GM18517 (cell line): ENCODE measurements around the gene SEPTIN8.

Experiments used
- ATAC-seq: cut with Tn5 transposase; IDR thresholded peaks from one replicate; pipeline ENCODE4 v1.9.1; 2021; ENCODE audit warnings: mild to moderate bottlenecking, moderate library complexity; ENCODE audit not compliant: unreplicated experiment

SEPTIN8 gene

GRCh38 chr5:132718544-132719312 is 58.3 kb downstream of the SEPTIN8 start:
- ATAC-seq: no peak

GRCh38 chr5:132714456-132715307 is 62.4 kb downstream of the SEPTIN8 start:
- no peak for ATAC-seq

- ATAC-seq: no peak
These were observed 68.4 kb downstream of the SEPTIN8 start for GRCh38 chr5:132708645-132709044.

- ATAC-seq: no peak
These were observed 72.2 kb downstream of the SEPTIN8 start for GRCh38 chr5:132704875-132705274.
